HK-2 (cell line): ENCODE results near the gene MYH14.

ENCODE experiments used
- DNase-seq: peaks from one replicate; pipeline ENCODE4 v3.0.0-alpha.2; 2018; ENCODE audit not compliant: unreplicated experiment

Gene MYH14

DNA sequence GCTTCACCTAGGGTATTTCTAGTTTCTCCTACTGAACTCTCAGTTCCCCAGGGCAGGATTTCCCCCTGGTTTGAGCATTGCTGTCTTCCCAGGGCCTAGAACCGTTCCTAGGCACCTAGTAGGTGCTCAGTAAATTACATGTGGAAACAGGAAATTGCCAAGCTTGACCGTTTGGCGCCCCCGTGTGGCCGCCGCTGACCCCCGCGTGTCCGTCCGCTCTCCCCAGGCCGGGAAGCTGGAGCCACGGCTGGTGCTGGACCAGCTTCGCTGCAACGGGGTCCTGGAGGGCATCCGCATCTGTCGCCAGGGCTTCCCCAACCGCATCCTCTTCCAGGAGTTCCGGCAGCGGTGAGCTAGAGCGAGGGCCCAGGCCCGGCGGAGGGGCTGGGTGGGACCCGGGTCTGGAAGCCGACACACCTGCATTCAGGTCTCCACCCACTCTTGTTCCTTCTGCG is 55.5 kb downstream of the MYH14 start:
- DNase-seq, result no peak

DNA sequence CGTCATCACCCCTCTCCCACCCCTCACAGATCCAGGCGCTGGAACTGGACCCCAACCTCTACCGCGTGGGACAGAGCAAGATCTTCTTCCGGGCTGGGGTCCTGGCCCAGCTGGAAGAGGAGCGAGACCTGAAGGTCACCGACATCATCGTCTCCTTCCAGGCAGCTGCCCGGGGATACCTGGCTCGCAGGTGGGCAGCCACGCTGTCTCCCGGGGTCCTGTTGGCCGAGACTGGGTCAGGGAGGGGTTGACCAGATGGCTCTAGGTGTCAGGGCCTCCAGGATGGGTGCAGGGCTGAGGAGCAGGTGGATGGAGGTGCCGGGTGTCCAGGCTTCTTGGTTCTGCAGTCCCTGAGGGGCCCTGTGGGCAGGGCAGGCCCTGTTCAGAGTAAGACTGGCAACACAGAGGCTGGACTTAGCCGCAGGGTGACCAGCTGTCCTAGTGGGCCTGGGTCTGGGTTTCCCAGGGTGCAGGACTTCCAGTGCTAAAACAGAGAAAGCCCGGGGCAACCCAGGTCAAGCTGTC is 58.1 kb downstream of the MYH14 start:
- DNase-seq, result no peak

DNA sequence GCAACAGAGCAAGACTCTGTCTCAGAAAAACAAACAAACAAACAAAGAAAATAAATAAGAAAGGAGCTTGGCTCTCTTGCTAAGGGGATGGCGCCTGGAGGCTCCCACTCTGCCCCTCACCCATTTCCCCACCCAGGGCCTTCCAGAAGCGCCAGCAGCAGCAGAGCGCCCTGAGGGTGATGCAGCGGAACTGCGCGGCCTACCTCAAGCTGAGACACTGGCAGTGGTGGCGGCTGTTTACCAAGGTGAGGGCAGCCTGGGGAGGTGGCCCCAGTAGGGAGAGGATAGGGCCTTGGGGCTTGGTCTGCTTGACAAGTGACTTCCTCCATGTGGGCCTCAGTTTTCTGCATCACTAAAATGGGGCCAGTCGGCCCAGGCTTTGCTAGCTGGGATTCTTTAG is 59.8 kb downstream of the MYH14 start:
- no peak for DNase-seq

DNA sequence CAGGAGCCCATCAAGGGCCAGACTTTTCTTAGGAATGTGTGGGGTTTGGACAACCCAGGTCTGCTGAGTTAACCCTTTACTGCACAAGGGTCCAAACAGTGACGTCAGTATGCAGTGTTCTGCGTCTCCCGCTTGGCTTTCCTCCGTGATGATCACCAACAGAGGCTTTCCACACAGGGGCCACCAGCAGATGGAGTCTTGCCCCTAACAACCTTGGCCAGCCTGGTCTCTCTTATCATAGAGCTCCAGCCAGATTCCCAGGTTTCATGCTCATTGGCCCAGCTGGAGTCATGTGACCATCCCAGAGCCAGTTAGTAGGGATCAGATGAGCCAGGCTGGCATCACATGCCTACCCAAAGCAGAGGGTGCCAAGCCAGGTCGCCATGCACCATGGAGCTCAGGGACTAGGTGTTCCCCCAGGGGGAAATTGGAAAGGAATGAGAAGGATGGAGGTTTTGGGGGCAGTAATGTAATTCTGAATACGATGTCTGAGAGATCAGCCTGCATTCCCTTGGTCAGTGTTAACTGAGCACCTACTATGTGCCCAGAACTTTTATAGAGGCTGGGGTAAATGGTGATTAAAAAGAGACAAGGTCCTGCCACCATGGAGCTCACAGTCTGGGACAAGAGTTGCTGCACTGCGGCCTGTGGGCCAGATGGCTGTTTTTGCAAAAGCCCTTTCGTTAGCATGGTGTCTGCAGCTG is 61.2 kb downstream of the MYH14 start:
- no peak for DNase-seq

DNA sequence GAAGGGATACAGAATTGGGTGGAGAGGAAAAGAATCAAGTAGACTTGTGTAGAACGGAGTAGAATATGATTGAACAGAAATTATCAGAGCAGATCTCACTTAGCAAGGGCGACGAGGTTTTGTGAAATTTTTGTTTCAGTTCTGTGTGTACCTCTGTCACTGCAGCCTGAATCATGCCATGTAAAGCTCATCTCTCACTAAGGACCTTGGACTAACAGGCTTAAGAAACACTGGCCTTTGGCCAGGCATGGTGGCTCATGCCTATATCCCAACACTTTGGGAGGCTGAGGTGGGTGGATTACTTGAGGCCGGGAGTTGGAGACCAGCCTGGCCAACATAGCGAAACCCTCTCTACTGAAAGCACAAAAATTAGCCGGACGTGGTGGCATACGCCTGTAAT is 62.6 kb downstream of the MYH14 start:
- DNase-seq, result no peak

DNA sequence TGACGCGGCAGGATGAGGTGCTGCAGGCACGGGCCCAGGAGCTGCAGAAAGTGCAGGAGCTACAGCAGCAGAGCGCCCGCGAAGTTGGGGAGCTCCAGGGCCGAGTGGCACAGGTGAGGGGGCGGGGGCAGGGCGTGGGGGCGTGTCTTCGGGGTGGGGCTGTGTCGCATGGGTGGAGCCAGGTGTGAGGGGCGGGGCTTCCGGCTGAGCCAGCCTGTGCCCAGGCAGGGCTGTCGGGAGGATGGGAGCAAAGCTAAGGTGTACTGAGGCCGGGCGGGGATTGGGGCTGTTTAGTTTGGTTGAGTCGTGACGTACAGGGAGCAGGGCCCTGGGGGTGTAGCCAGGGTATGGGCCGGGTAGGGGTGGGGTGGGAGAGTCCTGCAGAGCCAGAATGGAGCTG is 63.5 kb downstream of the MYH14 start:
- DNase-seq, result no peak

DNA sequence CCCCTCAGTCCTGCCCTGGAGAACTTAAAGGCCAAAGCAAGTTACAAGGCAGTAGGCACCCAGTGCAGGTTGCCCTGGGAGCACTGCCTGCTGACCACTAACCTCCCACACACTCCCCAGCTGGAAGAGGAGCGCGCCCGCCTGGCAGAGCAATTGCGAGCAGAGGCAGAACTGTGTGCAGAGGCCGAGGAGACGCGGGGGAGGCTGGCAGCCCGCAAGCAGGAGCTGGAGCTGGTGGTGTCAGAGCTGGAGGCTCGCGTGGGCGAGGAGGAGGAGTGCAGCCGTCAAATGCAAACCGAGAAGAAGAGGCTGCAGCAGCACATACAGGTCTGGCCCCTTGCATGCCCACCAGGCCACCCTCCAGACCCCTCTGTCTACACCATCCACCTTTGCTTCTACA is 64.6 kb downstream of the MYH14 start:
- DNase-seq, result no peak

DNA sequence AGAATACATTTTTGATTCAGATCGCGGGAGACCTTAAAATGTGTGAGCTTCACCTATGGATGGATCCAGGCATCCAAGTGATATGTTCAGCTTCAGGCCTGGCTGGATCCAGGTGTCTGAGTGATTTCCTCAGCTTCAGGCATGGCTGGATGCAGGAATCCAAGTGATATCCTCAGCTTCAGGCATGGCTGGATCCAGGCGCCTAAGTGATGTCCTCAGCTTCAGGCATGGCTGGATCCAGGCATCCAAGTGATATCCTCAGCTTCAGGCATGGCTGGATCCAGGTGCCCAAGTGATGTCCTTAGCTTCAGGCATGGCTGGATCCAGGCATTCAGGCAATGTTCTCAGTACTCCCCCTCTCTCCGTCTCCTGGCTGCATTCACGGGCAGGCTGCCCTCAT is 65.1 kb downstream of the MYH14 start:
- no peak for DNase-seq

DNA sequence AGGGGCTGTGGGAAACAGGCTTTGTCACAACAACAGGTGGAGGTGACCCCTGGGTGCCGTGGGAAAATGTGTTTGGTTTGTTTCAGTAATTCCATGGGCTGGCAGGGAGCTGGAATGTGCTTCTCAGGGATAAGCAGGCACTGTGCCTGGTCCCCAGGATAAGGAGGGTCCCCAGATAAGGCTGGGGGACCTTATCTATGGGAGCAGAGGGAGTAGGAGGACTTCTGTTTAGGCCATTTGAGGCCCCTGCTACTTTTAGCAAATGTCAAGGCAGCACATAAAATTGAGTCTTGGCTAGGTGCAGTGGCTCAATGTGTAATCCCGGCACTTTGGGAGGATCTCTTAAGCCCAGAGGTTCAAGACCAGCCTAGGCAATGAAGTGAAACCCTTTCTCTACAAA is 66.2 kb downstream of the MYH14 start:
- DNase-seq, result no peak

DNA sequence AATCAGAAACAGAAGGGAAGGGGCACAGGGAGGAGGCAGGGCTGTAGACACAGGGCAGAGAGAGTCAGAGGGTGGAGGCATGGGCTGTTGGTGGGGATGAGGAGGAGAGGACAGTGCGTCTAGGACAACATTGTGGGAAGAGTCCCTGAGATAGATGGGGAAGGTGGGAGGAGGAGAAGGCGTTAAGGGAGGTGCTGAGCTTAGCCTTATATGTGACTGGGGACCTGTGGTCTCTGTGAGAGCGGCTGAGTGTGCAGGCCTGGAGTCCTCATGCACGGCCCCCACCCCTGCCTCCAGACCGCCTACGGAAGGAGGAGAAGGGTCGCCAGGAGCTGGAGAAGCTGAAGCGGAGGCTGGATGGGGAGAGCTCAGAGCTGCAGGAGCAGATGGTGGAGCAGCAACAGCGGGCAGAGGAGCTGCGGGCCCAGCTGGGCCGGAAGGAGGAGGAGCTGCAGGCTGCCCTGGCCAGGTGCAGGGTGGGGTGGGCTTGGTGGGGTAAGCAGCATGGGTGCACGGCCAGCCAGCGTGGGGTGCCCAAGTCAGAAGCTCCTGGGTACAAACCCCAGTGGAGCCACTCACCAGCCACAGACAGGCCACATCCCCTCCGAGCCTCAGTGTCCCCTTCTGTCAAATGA is 69.0 kb downstream of the MYH14 start:
- DNase-seq, result no peak

DNA sequence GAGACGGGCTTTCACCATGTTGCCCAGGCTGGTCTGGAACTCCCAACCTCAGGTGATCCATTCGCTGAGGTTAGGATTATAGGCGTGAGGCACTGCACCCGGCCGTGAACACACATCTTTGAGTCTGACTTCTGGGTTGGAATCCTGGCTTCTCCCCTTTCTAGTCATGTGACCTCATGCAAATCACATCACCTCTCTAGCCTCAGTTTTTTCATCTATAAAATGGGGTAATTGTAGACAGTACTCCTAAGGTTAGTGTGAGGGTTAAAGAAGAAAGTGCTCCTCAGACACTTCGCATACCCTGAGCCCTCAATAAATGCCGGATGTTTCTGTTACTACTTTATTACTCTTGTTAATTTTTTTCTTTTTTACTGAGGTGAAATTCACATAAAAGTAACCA is 70.4 kb downstream of the MYH14 start:
- DNase-seq, result no peak

DNA sequence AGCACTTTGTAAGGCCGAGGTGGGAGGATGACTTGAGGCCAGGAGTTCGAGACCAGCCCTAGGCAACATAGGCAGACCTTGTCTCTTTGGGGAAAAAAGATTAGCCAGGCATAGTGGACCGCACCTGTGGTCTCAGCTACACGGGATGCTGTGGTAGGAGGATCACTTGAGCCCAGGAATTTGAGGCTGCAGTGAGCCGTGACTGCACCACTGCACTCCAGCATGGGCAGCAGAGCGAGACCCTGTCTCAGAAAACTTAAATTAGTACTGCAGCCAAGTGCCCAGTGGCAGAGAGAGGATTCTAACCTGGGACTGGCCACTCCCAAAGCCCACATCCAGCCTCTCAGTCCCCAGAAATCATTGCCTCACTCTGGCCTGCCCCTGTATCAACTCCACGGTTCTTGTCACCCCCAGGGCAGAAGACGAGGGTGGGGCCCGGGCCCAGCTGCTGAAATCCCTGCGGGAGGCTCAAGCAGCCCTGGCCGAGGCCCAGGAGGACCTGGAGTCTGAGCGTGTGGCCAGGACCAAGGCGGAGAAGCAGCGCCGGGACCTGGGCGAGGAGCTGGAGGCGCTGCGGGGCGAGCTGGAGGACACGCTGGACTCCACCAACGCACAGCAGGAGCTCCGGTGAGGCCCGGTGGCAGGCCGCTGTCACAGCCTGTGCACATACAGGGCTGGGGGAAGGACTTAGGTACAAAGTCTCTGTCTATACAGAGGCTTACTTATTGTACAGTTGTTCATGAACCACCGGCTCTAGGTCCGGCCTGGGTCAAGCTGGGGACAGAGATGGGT is 72.4 kb downstream of the MYH14 start:
- no peak for DNase-seq

DNA sequence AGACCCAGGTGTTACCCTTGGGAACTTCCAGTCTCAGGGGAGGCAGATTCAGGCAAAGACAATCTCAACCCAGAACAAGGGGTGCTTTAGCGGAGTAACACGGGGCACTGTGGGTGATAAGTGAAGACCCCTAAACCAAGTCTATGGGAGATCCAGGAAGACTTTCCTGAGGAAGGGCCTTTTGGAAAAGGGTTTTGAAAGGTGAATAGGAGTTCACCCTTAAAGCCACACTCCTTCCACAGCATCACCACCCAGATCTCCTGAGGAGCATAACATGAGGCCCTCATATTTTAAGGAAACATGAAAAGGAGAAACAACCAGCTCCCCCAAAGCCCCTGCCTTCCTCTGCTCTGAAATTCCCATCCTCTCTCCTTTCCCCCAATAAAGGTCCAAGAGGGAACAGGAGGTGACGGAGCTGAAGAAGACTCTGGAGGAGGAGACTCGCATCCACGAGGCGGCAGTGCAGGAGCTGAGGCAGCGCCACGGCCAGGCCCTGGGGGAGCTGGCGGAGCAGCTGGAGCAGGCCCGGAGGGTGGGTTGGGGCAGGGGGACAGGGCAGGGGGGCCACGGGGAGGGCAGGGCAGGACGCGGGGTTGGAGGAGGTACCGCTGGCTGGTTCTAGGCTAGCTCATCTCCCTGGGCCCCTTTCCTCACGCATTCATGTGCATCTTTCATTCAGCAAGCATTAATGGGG is 73.1 kb downstream of the MYH14 start:
- no peak for DNase-seq

DNA sequence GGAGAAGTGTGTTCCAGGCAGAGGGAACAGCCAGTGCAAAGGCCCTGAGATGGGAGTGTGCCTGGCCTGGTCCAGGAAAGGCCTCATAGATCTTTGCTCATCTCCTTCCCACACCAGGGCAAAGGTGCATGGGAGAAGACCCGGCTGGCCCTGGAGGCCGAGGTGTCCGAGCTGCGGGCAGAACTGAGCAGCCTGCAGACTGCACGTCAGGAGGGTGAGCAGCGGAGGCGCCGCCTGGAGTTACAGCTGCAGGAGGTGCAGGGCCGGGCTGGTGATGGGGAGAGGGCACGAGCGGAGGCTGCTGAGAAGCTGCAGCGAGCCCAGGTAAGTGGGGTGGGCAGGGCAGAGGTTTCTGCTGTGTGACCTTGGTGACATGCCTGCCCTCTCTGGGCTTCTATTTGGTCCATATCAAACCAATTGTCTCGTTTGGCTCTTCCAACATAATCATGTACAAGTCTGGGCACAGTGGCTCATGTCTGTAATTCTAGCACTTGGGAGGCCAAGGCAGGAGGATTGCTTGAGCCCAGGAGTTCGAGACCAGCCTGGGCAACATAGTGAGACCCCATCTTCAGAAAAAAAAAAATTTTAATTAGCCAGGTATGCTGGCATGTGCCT is 74.7 kb downstream of the MYH14 start:
- DNase-seq, result no peak

DNA sequence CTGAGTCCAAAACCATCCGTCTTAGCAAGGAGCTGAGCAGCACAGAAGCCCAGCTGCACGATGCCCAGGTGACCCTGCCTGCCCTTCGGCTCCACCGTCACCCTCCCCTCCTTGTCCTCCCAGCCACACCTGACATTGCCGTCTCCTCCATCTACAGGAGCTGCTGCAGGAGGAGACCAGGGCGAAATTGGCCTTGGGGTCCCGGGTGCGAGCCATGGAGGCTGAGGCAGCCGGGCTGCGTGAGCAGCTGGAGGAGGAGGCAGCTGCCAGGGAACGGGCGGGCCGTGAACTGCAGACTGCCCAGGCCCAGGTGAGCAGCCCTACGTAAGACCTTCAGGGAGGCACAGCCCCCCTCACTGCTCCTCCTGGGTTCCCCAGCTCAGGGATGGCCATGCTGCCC is 76.7 kb downstream of the MYH14 start:
- no peak for DNase-seq

DNA sequence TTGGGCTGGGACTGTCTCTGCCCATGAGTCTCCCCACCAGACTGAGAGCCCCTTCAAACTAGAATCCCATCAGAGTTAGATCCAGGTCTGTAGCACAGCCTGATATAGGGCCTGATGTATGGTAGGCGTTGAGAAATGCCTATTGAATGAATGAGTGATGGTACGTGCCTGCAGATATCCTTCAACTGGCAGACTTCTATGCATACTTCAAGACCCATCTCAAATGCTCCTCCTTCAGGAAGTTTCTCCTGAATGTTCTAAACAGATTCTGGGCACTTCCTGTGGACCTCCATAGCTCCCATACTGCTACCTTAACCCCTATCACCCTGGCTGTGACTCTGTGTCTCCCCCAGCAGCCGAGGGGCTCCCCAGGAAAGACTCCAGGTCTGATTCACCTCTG is 77.6 kb downstream of the MYH14 start:
- DNase-seq, result no peak

DNA sequence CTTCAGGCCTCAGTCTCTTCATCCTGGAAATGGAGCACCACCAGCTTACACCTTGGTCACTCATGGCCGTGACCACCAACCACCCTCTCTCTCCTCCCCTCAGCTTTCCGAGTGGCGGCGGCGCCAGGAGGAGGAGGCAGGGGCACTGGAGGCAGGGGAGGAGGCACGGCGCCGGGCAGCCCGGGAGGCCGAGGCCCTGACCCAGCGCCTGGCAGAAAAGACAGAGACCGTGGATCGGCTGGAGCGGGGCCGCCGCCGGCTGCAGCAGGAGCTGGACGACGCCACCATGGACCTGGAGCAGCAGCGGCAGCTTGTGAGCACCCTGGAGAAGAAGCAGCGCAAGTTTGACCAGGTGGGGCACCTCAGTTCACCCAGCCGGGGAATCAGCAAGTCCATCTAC is 78.1 kb downstream of the MYH14 start:
- no peak for DNase-seq

DNA sequence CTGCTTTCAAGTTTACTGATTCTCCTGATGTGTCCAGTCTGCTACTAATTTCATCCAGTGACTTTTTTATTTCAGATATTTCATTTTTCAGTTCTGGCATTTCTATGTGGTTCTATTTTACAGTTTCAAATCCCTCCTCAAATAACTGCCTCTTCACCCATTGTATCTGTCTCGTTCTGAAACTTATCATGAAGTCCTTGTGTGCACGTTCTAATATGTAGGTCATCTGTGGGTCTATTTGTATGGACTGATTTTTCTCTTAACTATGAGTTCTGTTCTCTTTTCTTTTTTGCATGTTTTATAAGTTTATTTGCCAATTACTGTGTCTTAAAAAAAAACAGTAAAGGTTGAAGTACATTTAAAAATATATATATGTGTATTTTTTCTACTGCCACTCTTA is 82.4 kb downstream of the MYH14 start:
- DNase-seq, result no peak

DNA sequence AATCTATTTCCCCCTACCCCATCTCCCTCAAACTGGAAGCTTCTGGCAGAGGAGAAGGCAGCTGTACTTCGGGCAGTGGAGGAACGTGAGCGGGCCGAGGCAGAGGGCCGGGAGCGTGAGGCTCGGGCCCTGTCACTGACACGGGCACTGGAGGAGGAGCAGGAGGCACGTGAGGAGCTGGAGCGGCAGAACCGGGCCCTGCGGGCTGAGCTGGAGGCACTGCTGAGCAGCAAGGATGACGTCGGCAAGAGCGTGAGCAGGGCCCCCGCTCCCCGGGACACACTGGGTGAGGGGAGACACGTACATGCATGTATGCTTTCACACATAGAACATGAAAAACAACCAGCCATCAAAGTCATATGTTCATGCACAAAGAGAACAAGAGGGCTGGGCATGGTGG is 83.0 kb downstream of the MYH14 start:
- no peak for DNase-seq

DNA sequence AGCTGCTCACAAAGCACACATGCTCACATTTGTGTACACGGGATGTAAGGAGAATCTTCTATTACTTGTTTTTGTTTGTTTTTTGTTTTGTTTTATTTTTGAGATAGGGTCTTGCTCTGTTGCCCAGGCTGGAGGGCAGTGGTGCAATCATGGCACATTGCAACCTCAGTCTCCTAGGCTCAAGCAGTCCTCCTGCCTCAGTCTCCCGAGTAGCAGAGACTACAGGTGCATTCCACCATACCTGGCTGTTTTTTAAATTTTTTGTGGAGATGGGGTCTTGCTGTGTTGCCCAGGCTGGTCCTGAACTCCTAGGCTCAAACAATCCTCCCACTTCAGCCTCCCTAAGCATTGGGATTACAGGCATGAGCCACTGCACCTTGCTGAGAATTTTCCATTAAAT is 83.9 kb downstream of the MYH14 start:
- DNase-seq, result no peak

DNA sequence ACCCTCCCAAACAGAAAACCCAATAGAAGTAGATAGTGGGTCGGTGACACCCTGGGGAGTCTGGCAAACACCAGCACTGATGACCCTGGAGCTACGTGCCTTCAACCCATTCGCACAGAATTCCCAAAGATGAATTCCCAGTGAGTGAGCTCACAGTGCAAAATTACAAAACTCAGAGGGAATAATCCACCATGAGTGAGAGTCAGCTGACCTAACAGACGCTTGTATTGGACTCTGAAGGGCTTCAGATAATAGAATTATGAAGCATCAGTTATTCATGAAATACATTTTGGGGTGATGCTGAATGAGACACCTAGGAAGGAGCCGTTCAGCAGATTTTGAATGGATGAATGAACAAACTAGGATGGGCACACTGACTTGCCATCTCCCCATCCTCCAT is 85.5 kb downstream of the MYH14 start:
- no peak for DNase-seq

DNA sequence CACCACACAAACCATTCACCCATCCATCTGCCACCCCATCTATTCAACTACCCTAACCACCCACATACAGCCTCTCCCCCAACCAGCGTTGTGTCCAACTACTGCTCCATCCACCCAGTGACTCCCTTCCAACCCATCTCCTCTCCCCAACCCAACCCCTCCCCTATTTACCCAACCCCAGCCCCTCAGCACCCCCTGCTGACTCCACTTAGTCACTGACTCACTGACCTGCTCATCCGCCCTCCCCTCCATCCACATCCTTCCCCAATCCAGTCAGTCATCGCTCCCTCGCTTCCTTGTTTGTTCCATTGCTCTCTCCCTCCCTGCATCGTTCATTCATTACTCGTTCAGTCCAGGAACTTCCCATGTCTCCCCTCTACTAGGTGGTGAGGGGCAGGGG is 86.6 kb downstream of the MYH14 start:
- no peak for DNase-seq
